Transverse colon (tissue), 3 donors: ENCODE measurements around the gene CCND1.

ENCODE experiments used
- POLR2A ChIP-seq: fragments of 450-650 bp; IDR thresholded peaks from one replicate; pipeline ENCODE4 v1.6.1; 2016; ENCODE audit warnings: antibody characterized with exemption, mild to moderate bottlenecking, moderate library complexity
- TF ChIP-seq, protein P1 (sequence below), 5 experiments: fragments of 200-600 bp in 3 of 5; fragments of 450-650 bp in 2 of 5; sonication (generic) in 3 of 5; IDR thresholded peaks; 1 replicate in 2 of 5; 2 replicates in 3 of 5; pipeline ENCODE4 v1.5.1; 2016 to 2017; ENCODE audit warnings: antibody characterized with exemption in 5 of 5, inconsistent platforms in 3 of 5, mild to moderate bottlenecking in 2 of 5, moderate library complexity in 1 of 5

DNA sequence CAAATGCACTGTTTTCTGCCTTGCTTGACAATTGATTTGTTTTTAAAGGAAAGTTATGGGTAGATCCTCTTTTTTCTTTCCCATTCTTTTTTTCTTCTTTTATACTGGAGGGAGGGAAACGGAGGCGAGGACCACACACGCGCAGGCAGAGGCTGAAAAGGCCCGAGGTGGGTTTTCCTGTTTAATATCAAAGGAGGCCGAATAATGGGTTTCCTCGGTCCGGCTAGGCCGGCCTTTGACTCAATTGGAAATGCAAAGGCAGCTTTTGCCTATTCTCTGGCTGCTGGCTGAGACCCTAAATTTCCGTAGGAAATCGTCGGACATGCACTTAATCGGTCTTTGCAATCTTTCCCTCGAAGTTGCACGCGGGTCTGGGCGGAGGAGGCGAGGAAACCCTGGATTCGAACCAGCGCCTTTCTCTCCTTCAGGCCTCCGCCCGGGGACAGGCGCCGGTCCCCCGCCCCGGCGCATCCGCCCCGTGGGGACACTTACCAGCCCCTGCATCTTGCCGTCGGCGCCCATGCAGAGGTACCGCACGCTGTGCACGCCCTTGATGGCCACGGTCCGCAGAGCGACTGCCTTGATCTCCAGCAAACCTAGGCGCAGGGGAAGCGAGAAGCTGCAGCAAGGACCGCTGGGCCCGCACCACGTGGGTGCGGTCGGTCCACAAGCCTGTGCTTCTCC is 62.0 kb downstream of the CCND1 start:
- TF ChIP-seq, protein P1, sequence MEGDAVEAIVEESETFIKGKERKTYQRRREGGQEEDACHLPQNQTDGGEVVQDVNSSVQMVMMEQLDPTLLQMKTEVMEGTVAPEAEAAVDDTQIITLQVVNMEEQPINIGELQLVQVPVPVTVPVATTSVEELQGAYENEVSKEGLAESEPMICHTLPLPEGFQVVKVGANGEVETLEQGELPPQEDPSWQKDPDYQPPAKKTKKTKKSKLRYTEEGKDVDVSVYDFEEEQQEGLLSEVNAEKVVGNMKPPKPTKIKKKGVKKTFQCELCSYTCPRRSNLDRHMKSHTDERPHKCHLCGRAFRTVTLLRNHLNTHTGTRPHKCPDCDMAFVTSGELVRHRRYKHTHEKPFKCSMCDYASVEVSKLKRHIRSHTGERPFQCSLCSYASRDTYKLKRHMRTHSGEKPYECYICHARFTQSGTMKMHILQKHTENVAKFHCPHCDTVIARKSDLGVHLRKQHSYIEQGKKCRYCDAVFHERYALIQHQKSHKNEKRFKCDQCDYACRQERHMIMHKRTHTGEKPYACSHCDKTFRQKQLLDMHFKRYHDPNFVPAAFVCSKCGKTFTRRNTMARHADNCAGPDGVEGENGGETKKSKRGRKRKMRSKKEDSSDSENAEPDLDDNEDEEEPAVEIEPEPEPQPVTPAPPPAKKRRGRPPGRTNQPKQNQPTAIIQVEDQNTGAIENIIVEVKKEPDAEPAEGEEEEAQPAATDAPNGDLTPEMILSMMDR (IDR thresholded peaks at IDR 0.05): no peak
- TF ChIP-seq POLR2A: no peak
